ENCODE data around the gene VRK2. TPM values are rescaled to one million over a fixed set of nuclear protein-coding genes. Genes with fewer than 3 reads are reported as not detected.

Gene VRK2
- total RNA-seq, 1 experiment from 2014 or later = 33.0 TPM

DNA sequence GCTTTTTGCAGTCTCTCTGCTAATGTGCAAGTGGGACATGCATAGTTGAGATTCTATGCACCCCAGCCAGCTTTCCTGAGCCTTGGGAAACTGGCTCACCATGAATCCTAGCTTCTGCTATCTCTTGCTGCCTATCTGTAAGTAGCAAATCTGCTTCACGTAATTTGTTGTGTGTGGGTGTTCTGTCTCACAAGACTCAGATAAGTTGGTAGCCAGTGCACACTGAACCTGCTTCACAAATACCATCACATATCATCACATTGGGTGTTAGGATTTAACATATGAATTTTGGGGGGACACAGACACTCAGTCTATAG is 13.9 kb upstream of the VRK2 start:
- ChIA-PET RAD21 (ENCODE audit: low non-redundant PET in 1 of 2, low total read pairs in 2 of 2, uncharacterized antibody in 2 of 2, unreplicated experiment in 2 of 2) (no interaction called here), CTCF (no interaction called here), POLR2A (no interaction called here)

DNA sequence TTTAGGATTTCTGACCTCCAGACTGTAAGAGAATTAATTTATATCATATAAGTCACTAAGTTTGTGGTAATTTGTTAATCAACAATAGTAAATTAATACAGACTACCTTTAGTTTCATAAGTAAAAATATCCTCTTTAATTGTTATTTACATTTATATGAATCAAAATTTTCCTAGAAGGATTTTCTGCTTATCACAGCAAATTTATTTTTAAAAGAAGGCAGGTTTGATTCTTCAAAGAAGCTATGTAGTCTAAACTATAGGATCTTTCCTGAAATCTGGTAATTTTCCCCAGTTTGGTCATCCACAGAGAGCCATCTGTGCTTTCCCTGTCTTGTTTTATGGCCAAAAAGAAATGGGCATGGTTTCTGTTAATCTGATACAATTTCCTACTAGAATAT is 13.1 kb upstream of the VRK2 start:
- POLR2A ChIA-PET = no interaction called here
- Histone ChIP-seq H3K9me2 (ENCODE audit: insufficient read depth) (no peaks in the 10 kb centered on the region), H3K36me3 (ENCODE audit: control insufficient read depth in 1 of 2, insufficient read depth in 2 of 2, low read length in 2 of 2) (no peaks in the 10 kb centered on the region), H3K27me3 (ENCODE audit: insufficient read depth, low read length) (no peaks in the 10 kb centered on the region), H3K9ac (ENCODE audit: low read length) (no peak overlapping the region), H2AFZ (ENCODE audit: low read depth, low read length, poor library complexity, severe bottlenecking) (no peak overlapping the region), H3K27ac (ENCODE audit: low read depth, low read length) (no peak overlapping the region), H3K4me2 (ENCODE audit: low read length) (no peak overlapping the region), H3K4me1 (ENCODE audit: control insufficient read depth in 1 of 2, insufficient read depth in 2 of 2, low read length in 2 of 2) (peaks cover 0 to 6% of the 10 kb centered on the region in 2 experiments; a peak in 2 of 4 replicates), H3K79me2 (ENCODE audit: insufficient read depth, low read length) (no peaks in the 10 kb centered on the region), H3K9me3 (ENCODE audit: control insufficient read depth in 1 of 2, insufficient read depth in 1 of 2, low read depth in 1 of 2, low read length in 2 of 2) (no peaks in the 10 kb centered on the region), H4K20me1 (ENCODE audit: insufficient read depth) (no peaks in the 10 kb centered on the region), H3K4me3 (replicated peaks in 1 of 2; ENCODE audit: low read depth in 1 of 2, low read length in 2 of 2) (no peak overlapping the region)
- TF ChIP-seq ZNF274 (IDR thresholded peaks at IDR 0.05; ENCODE audit: low read depth, low read length) (no peak), JUND (IDR thresholded peaks at IDR 0.05) (no peak)
- TF ChIP-seq, protein P1, sequence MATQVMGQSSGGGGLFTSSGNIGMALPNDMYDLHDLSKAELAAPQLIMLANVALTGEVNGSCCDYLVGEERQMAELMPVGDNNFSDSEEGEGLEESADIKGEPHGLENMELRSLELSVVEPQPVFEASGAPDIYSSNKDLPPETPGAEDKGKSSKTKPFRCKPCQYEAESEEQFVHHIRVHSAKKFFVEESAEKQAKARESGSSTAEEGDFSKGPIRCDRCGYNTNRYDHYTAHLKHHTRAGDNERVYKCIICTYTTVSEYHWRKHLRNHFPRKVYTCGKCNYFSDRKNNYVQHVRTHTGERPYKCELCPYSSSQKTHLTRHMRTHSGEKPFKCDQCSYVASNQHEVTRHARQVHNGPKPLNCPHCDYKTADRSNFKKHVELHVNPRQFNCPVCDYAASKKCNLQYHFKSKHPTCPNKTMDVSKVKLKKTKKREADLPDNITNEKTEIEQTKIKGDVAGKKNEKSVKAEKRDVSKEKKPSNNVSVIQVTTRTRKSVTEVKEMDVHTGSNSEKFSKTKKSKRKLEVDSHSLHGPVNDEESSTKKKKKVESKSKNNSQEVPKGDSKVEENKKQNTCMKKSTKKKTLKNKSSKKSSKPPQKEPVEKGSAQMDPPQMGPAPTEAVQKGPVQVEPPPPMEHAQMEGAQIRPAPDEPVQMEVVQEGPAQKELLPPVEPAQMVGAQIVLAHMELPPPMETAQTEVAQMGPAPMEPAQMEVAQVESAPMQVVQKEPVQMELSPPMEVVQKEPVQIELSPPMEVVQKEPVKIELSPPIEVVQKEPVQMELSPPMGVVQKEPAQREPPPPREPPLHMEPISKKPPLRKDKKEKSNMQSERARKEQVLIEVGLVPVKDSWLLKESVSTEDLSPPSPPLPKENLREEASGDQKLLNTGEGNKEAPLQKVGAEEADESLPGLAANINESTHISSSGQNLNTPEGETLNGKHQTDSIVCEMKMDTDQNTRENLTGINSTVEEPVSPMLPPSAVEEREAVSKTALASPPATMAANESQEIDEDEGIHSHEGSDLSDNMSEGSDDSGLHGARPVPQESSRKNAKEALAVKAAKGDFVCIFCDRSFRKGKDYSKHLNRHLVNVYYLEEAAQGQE (IDR thresholded peaks at IDR 0.05; ENCODE audit: low read depth) = no peak
- TF ChIP-seq, protein P2, sequence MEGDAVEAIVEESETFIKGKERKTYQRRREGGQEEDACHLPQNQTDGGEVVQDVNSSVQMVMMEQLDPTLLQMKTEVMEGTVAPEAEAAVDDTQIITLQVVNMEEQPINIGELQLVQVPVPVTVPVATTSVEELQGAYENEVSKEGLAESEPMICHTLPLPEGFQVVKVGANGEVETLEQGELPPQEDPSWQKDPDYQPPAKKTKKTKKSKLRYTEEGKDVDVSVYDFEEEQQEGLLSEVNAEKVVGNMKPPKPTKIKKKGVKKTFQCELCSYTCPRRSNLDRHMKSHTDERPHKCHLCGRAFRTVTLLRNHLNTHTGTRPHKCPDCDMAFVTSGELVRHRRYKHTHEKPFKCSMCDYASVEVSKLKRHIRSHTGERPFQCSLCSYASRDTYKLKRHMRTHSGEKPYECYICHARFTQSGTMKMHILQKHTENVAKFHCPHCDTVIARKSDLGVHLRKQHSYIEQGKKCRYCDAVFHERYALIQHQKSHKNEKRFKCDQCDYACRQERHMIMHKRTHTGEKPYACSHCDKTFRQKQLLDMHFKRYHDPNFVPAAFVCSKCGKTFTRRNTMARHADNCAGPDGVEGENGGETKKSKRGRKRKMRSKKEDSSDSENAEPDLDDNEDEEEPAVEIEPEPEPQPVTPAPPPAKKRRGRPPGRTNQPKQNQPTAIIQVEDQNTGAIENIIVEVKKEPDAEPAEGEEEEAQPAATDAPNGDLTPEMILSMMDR (IDR thresholded peaks at IDR 0.05 in 2 of 3, conservative IDR thresholded peaks at IDR 0.05 in 1 of 3; ENCODE audit: borderline replicate concordance in 1 of 3, insufficient read depth in 1 of 3, low read depth in 2 of 3, low read length in 2 of 3) = no peak
- intact Hi-C loops (cut with micrococcal nuclease) = no loop called here
- ATAC-seq = no peak
- RAD21 ChIA-PET (ENCODE audit: low non-redundant PET in 1 of 2, low total read pairs in 2 of 2, uncharacterized antibody in 2 of 2, unreplicated experiment in 2 of 2) = no interaction called here
- CTCF ChIA-PET = no interaction called here
- no TSS peak for BruUV-seq (replicated peaks)
- no peak for DNase-seq (ENCODE audit: low read depth, low spot score)

More for the DNA sequence above, 13.9 kb upstream of the VRK2 start:
- Histone ChIP-seq H3K4me1 (ENCODE audit: control insufficient read depth in 1 of 2, insufficient read depth in 2 of 2, low read length in 2 of 2) (peaks cover 0 to 6% of the 10 kb centered on the region in 2 experiments; a peak in 2 of 4 replicates), H3K36me3 (ENCODE audit: control insufficient read depth in 1 of 2, insufficient read depth in 2 of 2, low read length in 2 of 2) (no peaks in the 10 kb centered on the region), H3K4me2 (ENCODE audit: low read length) (no peak overlapping the region), H3K9me2 (ENCODE audit: insufficient read depth) (no peaks in the 10 kb centered on the region), H3K4me3 (replicated peaks in 1 of 2; ENCODE audit: low read depth in 1 of 2, low read length in 2 of 2) (no peak overlapping the region), H3K27me3 (ENCODE audit: insufficient read depth, low read length) (no peaks in the 10 kb centered on the region), H3K9me3 (ENCODE audit: control insufficient read depth in 1 of 2, insufficient read depth in 1 of 2, low read depth in 1 of 2, low read length in 2 of 2) (no peaks in the 10 kb centered on the region), H3K27ac (ENCODE audit: low read depth, low read length) (no peak overlapping the region), H3K79me2 (ENCODE audit: insufficient read depth, low read length) (no peaks in the 10 kb centered on the region), H2AFZ (ENCODE audit: low read depth, low read length, poor library complexity, severe bottlenecking) (no peak overlapping the region), H4K20me1 (ENCODE audit: insufficient read depth) (no peaks in the 10 kb centered on the region), H3K9ac (ENCODE audit: low read length) (no peak overlapping the region)
- TF ChIP-seq TCF7L2 (IDR thresholded peaks at IDR 0.05; ENCODE audit: borderline replicate concordance, extremely low read depth, insufficient read depth, insufficient read length) (no peak), ELF1 (IDR thresholded peaks at IDR 0.05; ENCODE audit: borderline replicate concordance, low read depth) (no peak), CEBPB (IDR thresholded peaks at IDR 0.05; ENCODE audit: low read depth) (no peak), EZH2phosphoT487 (IDR thresholded peaks at IDR 0.05; ENCODE audit: borderline replicate concordance) (no peak), RAD21 (IDR thresholded peaks at IDR 0.05; ENCODE audit: low read depth) (no peak)
- TF ChIP-seq, protein P2 (IDR thresholded peaks at IDR 0.05 in 2 of 3, conservative IDR thresholded peaks at IDR 0.05 in 1 of 3; ENCODE audit: borderline replicate concordance in 1 of 3, insufficient read depth in 1 of 3, low read depth in 2 of 3, low read length in 2 of 3) = no peak
- BruUV-seq (replicated peaks) = no TSS peak
- ATAC-seq (no peak), DNase-seq (ENCODE audit: low read depth, low spot score) (no peak)
- intact Hi-C loops (cut with micrococcal nuclease) = no loop called here
